HepG2 (cell line): ENCODE results near the gene TMEM38A. TPM values are rescaled to one million over a fixed set of nuclear protein-coding genes. Genes with fewer than 3 reads are reported as not detected.

Source experiments
- ATAC-seq: fragments of 200-7000 bp; cut with Tn5 transposase; 3 replicates; pipeline ENCODE4 v1.9.1; 2020; ENCODE audit warnings: mild to moderate bottlenecking, moderate library complexity
- BruUV-seq: library from RNA; stranded (reverse); fragments of 400-500 nt; replicated peaks from 2 replicates; lab custom pipeline; 2021; lab: Mats Ljungman, UMichigan
- CTCF ChIA-PET: fragments of 300-600 bp; formaldehyde crosslinking; extraction: SDS; loops from one replicate; lab custom pipeline; 2021; ENCODE audit warnings: low total read pairs, inconsistent platforms, low intra/inter-chr PET ratio; lab: Yijun Ruan, JAX
- POLR2A ChIA-PET: fragments of 350-600 bp; sonication (Branson Sonifier 250); formaldehyde crosslinking; loops from one replicate; lab custom pipeline; 2020; ENCODE audit warnings: antibody characterized with exemption, inconsistent platforms; lab: Yijun Ruan, JAX
- DNase-seq: peaks from one replicate; pipeline ENCODE4 v3.0.0-alpha.2; 2015; ENCODE audit warnings: low spot score
- FAIRE-seq: peaks from 3 replicates; lab custom pipeline; 2011; peaks lifted over from hg19 to GRCh38; lab: Jason Lieb, UNC
- H2AFZ ChIP-seq: one replicate; pipeline ENCODE4 v1.6.1; 2011; ENCODE audit warnings: low read length, inconsistent platforms
- H3K27ac ChIP-seq: fragments of 300-600 bp; 3 replicates; pipeline ENCODE4 v1.8.0; 2011; ENCODE audit warnings: mixed run types, mild to moderate bottlenecking, mixed read lengths, low read length, inconsistent platforms; ENCODE audit not compliant: insufficient read depth; ENCODE audit errors: extremely low read length
- H3K27me3 ChIP-seq, 2 experiments: fragments of 200-600 bp in 1 of 2; 2 replicates in 1 of 2; 3 replicates in 1 of 2; pipeline versions ENCODE4 v1.6.0 to v1.8.0; 2011; ENCODE audit warnings: low read length in 2 of 2, mild to moderate bottlenecking in 2 of 2, moderate library complexity in 2 of 2, inconsistent platforms in 1 of 2; ENCODE audit not compliant: insufficient read depth in 2 of 2, control insufficient read depth in 1 of 2
- H3K36me3 ChIP-seq, 2 experiments: fragments of 200-600 bp in 1 of 2; replicated peaks in 1 of 2; 2 replicates in 1 of 2; 3 replicates in 1 of 2; pipeline versions ENCODE4 v1.5.1 to v1.8.0; 2011; ENCODE audit warnings: low read length in 2 of 2, inconsistent platforms in 1 of 2; ENCODE audit not compliant: insufficient read depth in 2 of 2, control insufficient read depth in 1 of 2
- H3K4me1 ChIP-seq: 2 replicates; pipeline ENCODE4 v1.5.1; 2012; ENCODE audit warnings: low read length, inconsistent platforms; ENCODE audit not compliant: insufficient read depth
- H3K4me2 ChIP-seq: 2 replicates; pipeline ENCODE4 v1.6.0; 2011; ENCODE audit warnings: low read depth, low read length, inconsistent platforms
- H3K4me3 ChIP-seq, 3 experiments: fragments of 200-600 bp in 1 of 3; sonication (generic), shearing (Covaris generic) in 1 of 3; replicated peaks in 1 of 3; 2 replicates each; pipeline ENCODE4 v1.5.1; 2011 to 2016; ENCODE audit warnings: low read length in 3 of 3, inconsistent platforms in 2 of 3, low read depth in 2 of 3, mild to moderate bottlenecking in 2 of 3, control low read depth in 1 of 3, mixed read lengths in 1 of 3; ENCODE audit not compliant: insufficient read depth in 1 of 3
- H3K79me2 ChIP-seq: one replicate; pipeline ENCODE4 v1.6.1; 2011; ENCODE audit warnings: low read length, inconsistent platforms; ENCODE audit not compliant: insufficient read depth
- H3K9ac ChIP-seq: 2 replicates; pipeline ENCODE4 v1.6.0; 2011; ENCODE audit warnings: mild to moderate bottlenecking, low read depth, low read length, inconsistent platforms; ENCODE audit not compliant: insufficient read depth
- H3K9me3 ChIP-seq: 2 replicates; pipeline ENCODE4 v1.5.1; 2012; ENCODE audit warnings: mild to moderate bottlenecking, low read length
- H4K20me1 ChIP-seq: 2 replicates; pipeline ENCODE4 v1.6.0; 2011; ENCODE audit warnings: inconsistent platforms, mild to moderate bottlenecking, low read length, moderate library complexity; ENCODE audit not compliant: insufficient read depth
- CHD4 ChIP-seq: fragments of 200-600 bp; sonication (generic); IDR thresholded peaks from 2 replicates; pipeline ENCODE4 v1.7.0; 2017; ENCODE audit warnings: mild to moderate bottlenecking, low read length, borderline replicate concordance
- NFYB ChIP-seq: sonication (generic); formaldehyde crosslinking; IDR thresholded peaks from 2 replicates; pipeline ENCODE4 v1.4.0; 2020; ENCODE audit warnings: missing genetic modification reagents
- RAD21 ChIP-seq: fragments of 450-650 bp; formaldehyde crosslinking; IDR thresholded peaks from 2 replicates; pipeline ENCODE4 v1.5.0; 2020; ENCODE audit warnings: mild to moderate bottlenecking
- RBM39 ChIP-seq: fragments of 200-400 bp; formaldehyde crosslinking; IDR thresholded peaks from one replicate; pipeline ENCODE4 v1.6.1; 2018; ENCODE audit warnings: antibody characterized with exemption, mild to moderate bottlenecking, low read depth, low read length; ENCODE audit not compliant: poor library complexity, severe bottlenecking
- SKI ChIP-seq: fragments of 450-650 bp; IDR thresholded peaks from one replicate; pipeline ENCODE4 v1.6.1; 2018; ENCODE audit warnings: mild to moderate bottlenecking; ENCODE audit not compliant: partially characterized antibody
- SMC3 ChIP-seq: IDR thresholded peaks from 2 replicates; pipeline ENCODE4 v1.6.1; 2011; ENCODE audit warnings: low read length, improper control_type of control experiment
- STAG1 ChIP-seq: sonication (generic); formaldehyde crosslinking; IDR thresholded peaks from 2 replicates; pipeline ENCODE4 v1.4.0; 2020; ENCODE audit warnings: missing genetic modification reagents
- TCF12 ChIP-seq, 2 experiments: fragments of 450-650 bp in 1 of 2; sonication (generic) in 1 of 2; formaldehyde crosslinking in 1 of 2; IDR thresholded peaks; 2 replicates each; pipeline versions ENCODE4 v1.6.1 to v1.8.0; 2017 to 2022; ENCODE audit warnings: antibody characterized with exemption in 1 of 2, mild to moderate bottlenecking in 1 of 2, missing genetic modification reagents in 1 of 2, moderate library complexity in 1 of 2
- THAP11 ChIP-seq: IDR thresholded peaks from 2 replicates; pipeline ENCODE4 v1.6.1; 2016; ENCODE audit warnings: missing biosample characterization, missing genetic modification reagents
- ZNF143 ChIP-seq: sonication (generic); formaldehyde crosslinking; IDR thresholded peaks from 2 replicates; pipeline ENCODE4 v1.4.0; 2020; ENCODE audit warnings: missing genetic modification reagents
- WGBS: methylation state at CpG from one replicate; pipeline ENCODE4 v1.1.6; 2017; ENCODE audit warnings: low lambda C conversion rate; 5-methylcytosine and 5-hydroxymethylcytosine counted together
- in situ Hi-C: cut with HindIII; loops from 2 replicates; pipeline ENCODE4 v1.10.0; 2017; ENCODE audit warnings: low pct_unique_long_range_greater_than_20kb; ENCODE audit not compliant: extremely low pct_ligation_motif_present
- intact Hi-C: fragments of 100-400 bp; cut with micrococcal nuclease; formaldehyde crosslinking; loops from one replicate; pipeline ENCODE4 v1.10.0; 2022; ENCODE audit not compliant: unreplicated experiment
- polyA plus RNA-seq, 8 experiments: library from polyadenylated mRNA; depleted of rRNA in 3 of 8; stranded (reverse) in 7 of 8; unstranded in 1 of 8; fragments of >200 nt; fragmentation: Illumina TruSeq in 4 of 8; extraction: Trizol in 4 of 8; gene quantifications; 2 replicates each; pipeline versions ENCODE4 v1.2.1 to v1.2.3, GENCODE V29; 2011 to 2016; ENCODE audit warnings: low read depth in 4 of 8, missing spikeins in 1 of 8, mixed read lengths in 1 of 8; ENCODE audit not compliant: insufficient read depth in 1 of 8
- total RNA-seq, 5 experiments: library from RNA; depleted of rRNA; stranded (reverse); fragments of >200 nt; fragmentation: Illumina TruSeq; extraction: Trizol; gene quantifications; 2 replicates each; pipeline ENCODE4 v1.2.3, GENCODE V29; 2016; ENCODE audit warnings: low read depth in 1 of 5
- TF ChIP-seq, protein P1 (sequence below): sonication (generic); formaldehyde crosslinking; IDR thresholded peaks from 2 replicates; pipeline ENCODE4 v1.5.0; 2020; ENCODE audit warnings: mild to moderate bottlenecking, missing genetic modification reagents, moderate library complexity
- TF ChIP-seq, protein P2 (sequence below): sonication (generic); formaldehyde crosslinking; IDR thresholded peaks from 2 replicates; pipeline ENCODE4 v1.4.0; 2020; ENCODE audit warnings: missing genetic modification reagents

The TMEM38A gene
- total and polyA plus RNA-seq, 2 of the 13 experiments (the other 11 are each of a cell fraction or from before 2014, with no cell fraction given) = 4.8 to 6.8 TPM

DNA sequence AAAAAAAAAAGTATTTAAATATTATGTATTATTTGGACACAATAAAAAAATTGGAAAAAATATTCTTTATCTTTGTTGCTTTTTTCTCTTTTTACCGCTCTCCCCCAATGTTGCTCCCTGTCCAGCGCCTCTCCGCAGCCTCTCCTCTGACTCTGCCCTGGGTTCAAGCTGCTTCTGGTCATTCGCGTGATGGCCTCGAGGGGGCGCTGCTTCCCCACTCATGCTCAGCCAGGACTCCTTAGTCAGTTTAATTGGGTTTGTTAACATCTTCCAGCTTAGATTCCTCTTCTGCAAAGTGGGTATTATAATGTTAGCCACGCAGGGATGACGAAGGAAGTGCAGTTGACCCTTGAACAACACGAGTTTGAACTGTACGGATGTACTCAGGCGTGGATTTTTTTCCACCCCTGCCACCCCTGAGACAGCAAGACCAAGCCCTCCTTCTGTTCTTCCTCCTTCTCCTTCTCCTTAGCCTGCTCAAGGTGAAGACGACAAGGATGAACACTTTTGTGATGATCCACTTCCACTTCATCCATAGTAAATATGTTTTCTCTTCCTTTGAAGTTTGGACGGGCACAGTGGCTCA is 53.9 kb downstream of the TMEM38A start:
- no peaks in the 10 kb centered on the region for H4K20me1 ChIP-seq
- H3K9me3 ChIP-seq = no peaks in the 10 kb centered on the region
- CTCF ChIA-PET = interaction anchor here (1.1 kb wide), 1 partner anchor 337 kb away, joined by 3 read pairs; no protein-coding TSS in a partner anchor
- H3K27me3 ChIP-seq = no peaks in the 10 kb centered on the region
- no peaks in the 10 kb centered on the region for H3K36me3 ChIP-seq
- FAIRE-seq (no peak), ATAC-seq (peak; percentile 58; the same call in 2 of the 3 replicates)
- H3K79me2 ChIP-seq = no peaks in the 10 kb centered on the region
- intact Hi-C loops = no loop called here
- H3K4me1 ChIP-seq = no peaks in the 10 kb centered on the region
- H3K9ac ChIP-seq = no peak overlapping the region
- H2AFZ ChIP-seq = no peak overlapping the region
- TF ChIP-seq, protein P1, sequence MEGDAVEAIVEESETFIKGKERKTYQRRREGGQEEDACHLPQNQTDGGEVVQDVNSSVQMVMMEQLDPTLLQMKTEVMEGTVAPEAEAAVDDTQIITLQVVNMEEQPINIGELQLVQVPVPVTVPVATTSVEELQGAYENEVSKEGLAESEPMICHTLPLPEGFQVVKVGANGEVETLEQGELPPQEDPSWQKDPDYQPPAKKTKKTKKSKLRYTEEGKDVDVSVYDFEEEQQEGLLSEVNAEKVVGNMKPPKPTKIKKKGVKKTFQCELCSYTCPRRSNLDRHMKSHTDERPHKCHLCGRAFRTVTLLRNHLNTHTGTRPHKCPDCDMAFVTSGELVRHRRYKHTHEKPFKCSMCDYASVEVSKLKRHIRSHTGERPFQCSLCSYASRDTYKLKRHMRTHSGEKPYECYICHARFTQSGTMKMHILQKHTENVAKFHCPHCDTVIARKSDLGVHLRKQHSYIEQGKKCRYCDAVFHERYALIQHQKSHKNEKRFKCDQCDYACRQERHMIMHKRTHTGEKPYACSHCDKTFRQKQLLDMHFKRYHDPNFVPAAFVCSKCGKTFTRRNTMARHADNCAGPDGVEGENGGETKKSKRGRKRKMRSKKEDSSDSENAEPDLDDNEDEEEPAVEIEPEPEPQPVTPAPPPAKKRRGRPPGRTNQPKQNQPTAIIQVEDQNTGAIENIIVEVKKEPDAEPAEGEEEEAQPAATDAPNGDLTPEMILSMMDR (CRISPR knock-in tag) = peak; percentile 88
- TF ChIP-seq ZNF143 (CRISPR knock-in tag) (no peak), THAP11 (CRISPR knock-in tag) (no peak), NFYB (no peak), STAG1 (CRISPR knock-in tag) (peak; percentile 82), RAD21 (CRISPR knock-in tag) (0 out of 2 replicates have a peak, but pooled peaks have one; percentile 36), SKI (no peak), RBM39 (no peak), SMC3 (peak; percentile 41; the same call in 1 of the 2 replicates), TCF12 (IDR thresholded peaks at IDR 0.05) (no peak), TCF12 (CRISPR knock-in tag; IDR thresholded peaks at IDR 0.05) (no peak), CHD4 (no peak)
- TF ChIP-seq, protein P2, sequence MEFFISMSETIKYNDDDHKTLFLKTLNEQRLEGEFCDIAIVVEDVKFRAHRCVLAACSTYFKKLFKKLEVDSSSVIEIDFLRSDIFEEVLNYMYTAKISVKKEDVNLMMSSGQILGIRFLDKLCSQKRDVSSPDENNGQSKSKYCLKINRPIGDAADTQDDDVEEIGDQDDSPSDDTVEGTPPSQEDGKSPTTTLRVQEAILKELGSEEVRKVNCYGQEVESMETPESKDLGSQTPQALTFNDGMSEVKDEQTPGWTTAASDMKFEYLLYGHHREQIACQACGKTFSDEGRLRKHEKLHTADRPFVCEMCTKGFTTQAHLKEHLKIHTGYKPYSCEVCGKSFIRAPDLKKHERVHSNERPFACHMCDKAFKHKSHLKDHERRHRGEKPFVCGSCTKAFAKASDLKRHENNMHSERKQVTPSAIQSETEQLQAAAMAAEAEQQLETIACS (CRISPR knock-in tag) = no peak
- TF ChIP-seq, all 625 proteins: peak for 4
- 11% methylated on average over 14 of the region's 14 CpGs for WGBS
- DNase-seq = peak; percentile 24
- Histone ChIP-seq H3K4me2 (no peak overlapping the region), H3K4me3 (no peak overlapping the region), H3K27ac (no peak overlapping the region)
- POLR2A ChIA-PET = no interaction called here
- BruUV-seq = no TSS peak
- in situ Hi-C loops = no loop called here
